Endothelial cell of umbilical vein (primary cell): ENCODE data around the gene RASA1. TPM values are rescaled to one million over a fixed set of nuclear protein-coding genes. Genes with fewer than 3 reads are reported as not detected.

Experiments used
- BruUV-seq: library from RNA; stranded (reverse); fragments of 400-500 nt; replicated peaks from 2 replicates; lab custom pipeline; 2021; lab: Mats Ljungman, UMichigan
- CTCF ChIA-PET: fragments of 300-600, 350-600 bp; sonication (Branson Sonifier 250); formaldehyde crosslinking; loops from one replicate; lab custom pipeline; 2021; ENCODE audit warnings: antibody characterized with exemption, inconsistent platforms; lab: Charles Lee
- POLR2A ChIA-PET: fragments of 300-600, 350-600 bp; sonication (Branson Sonifier 250); formaldehyde crosslinking; loops from one replicate; lab custom pipeline; 2021; ENCODE audit warnings: antibody characterized with exemption, inconsistent platforms; lab: Charles Lee
- DNase-seq: peaks from one replicate; pipeline ENCODE4 v3.0.0-alpha.2; 2011; ENCODE audit warnings: low read depth, low spot score
- FAIRE-seq: peaks from 2 replicates; lab custom pipeline; 2011; peaks lifted over from hg19 to GRCh38; lab: Jason Lieb, UNC
- H2AFZ ChIP-seq: 2 replicates; pipeline ENCODE4 v1.6.0; 2012; ENCODE audit warnings: low read depth, low read length, control low read depth, inconsistent platforms
- H3K27ac ChIP-seq: 2 replicates; pipeline ENCODE4 v1.5.1; 2011; ENCODE audit warnings: low read depth, mild to moderate bottlenecking, control low read depth, low read length, moderate library complexity; ENCODE audit not compliant: insufficient read depth
- H3K27me3 ChIP-seq, 2 experiments: 2 replicates each; pipeline versions ENCODE4 v1.6.0 to v1.6.1; 2011; ENCODE audit warnings: low read length in 2 of 2, mixed read lengths in 1 of 2; ENCODE audit not compliant: control insufficient read depth in 2 of 2, insufficient read depth in 2 of 2
- H3K36me3 ChIP-seq, 2 experiments: 2 replicates in 1 of 2; 3 replicates in 1 of 2; pipeline ENCODE4 v1.5.1; 2011; ENCODE audit warnings: low read length in 2 of 2, mild to moderate bottlenecking in 1 of 2, moderate library complexity in 1 of 2; ENCODE audit not compliant: control insufficient read depth in 2 of 2, insufficient read depth in 2 of 2; ENCODE audit errors: extremely low read depth in 1 of 2
- H3K4me1 ChIP-seq: 3 replicates; pipeline ENCODE4 v1.5.1; 2011; ENCODE audit warnings: mild to moderate bottlenecking, low read length; ENCODE audit not compliant: control insufficient read depth, insufficient read depth; ENCODE audit errors: extremely low read depth
- H3K4me2 ChIP-seq: 2 replicates; pipeline ENCODE4 v1.6.1; 2011; ENCODE audit warnings: low read length, control low read depth, mixed read lengths; ENCODE audit not compliant: insufficient read depth
- H3K4me3 ChIP-seq, 3 experiments: fragments of 200-600 bp in 1 of 3; sonication (generic), shearing (Covaris generic) in 1 of 3; replicated peaks in 1 of 3; 2 replicates each; pipeline ENCODE4 v1.5.1; 2011 to 2016; ENCODE audit warnings: control low read depth in 3 of 3, low read length in 3 of 3, mild to moderate bottlenecking in 2 of 3, inconsistent platforms in 1 of 3, low read depth in 1 of 3, moderate library complexity in 1 of 3; ENCODE audit not compliant: insufficient read depth in 1 of 3
- H3K79me2 ChIP-seq: 2 replicates; pipeline ENCODE4 v1.6.0; 2012; ENCODE audit warnings: low read length, inconsistent platforms; ENCODE audit not compliant: control insufficient read depth, insufficient read depth
- H3K9ac ChIP-seq: replicated peaks from 2 replicates; pipeline ENCODE3; 2011; ENCODE audit warnings: low read length, control low read depth; ENCODE audit not compliant: insufficient read depth; ENCODE audit errors: extremely low read depth
- H3K9me1 ChIP-seq: replicated peaks from 3 replicates; pipeline ENCODE4 v1.6.0; 2011; ENCODE audit warnings: mild to moderate bottlenecking, low read length; ENCODE audit not compliant: control insufficient read depth, insufficient read depth; ENCODE audit errors: extremely low read depth
- H3K9me3 ChIP-seq: replicated peaks from 2 replicates; pipeline ENCODE4 v1.5.1; 2012; ENCODE audit warnings: low read length, inconsistent platforms; ENCODE audit not compliant: control insufficient read depth, insufficient read depth
- H4K20me1 ChIP-seq: replicated peaks from 2 replicates; pipeline ENCODE3; 2011; ENCODE audit warnings: mild to moderate bottlenecking, low read length; ENCODE audit not compliant: control insufficient read depth, insufficient read depth; ENCODE audit errors: extremely low read depth
- EZH2 ChIP-seq: IDR thresholded peaks from 2 replicates; pipeline ENCODE4 v1.6.1; 2012; ENCODE audit warnings: borderline replicate concordance, low read depth, mild to moderate bottlenecking, moderate library complexity, low read length, inconsistent platforms; ENCODE audit not compliant: severe bottlenecking
- FOS ChIP-seq: IDR thresholded peaks from 2 replicates; pipeline ENCODE4 v1.6.1; 2011; ENCODE audit warnings: mild to moderate bottlenecking, low read length, moderate library complexity, borderline replicate concordance; ENCODE audit not compliant: insufficient read depth
- GATA2 ChIP-seq: IDR thresholded peaks from 2 replicates; pipeline ENCODE4 v1.7.0; 2011; ENCODE audit warnings: low read depth, mild to moderate bottlenecking, moderate library complexity, mixed read lengths, low read length; ENCODE audit not compliant: insufficient read length, insufficient read depth
- JUN ChIP-seq: IDR thresholded peaks from 2 replicates; pipeline ENCODE4 v1.6.1; 2011; ENCODE audit warnings: borderline replicate concordance, low read depth; ENCODE audit not compliant: insufficient read length, insufficient read depth
- MYC ChIP-seq: IDR thresholded peaks from one replicate; pipeline ENCODE4 v1.6.1; 2011; ENCODE audit warnings: mild to moderate bottlenecking, low read depth, low read length
- POLR2A ChIP-seq: IDR thresholded peaks from 2 replicates; pipeline ENCODE4 v1.6.1; 2012; ENCODE audit warnings: low read depth, mild to moderate bottlenecking, control low read depth, low read length
- POLR2AphosphoS5 ChIP-seq: IDR thresholded peaks from 2 replicates; pipeline ENCODE4 v1.6.1; 2012; ENCODE audit warnings: low read depth, mild to moderate bottlenecking, control low read depth, low read length, moderate library complexity; ENCODE audit not compliant: insufficient read depth
- dilution Hi-C: fragments of 300-500 bp; cut with MboI; formaldehyde crosslinking; loops from one replicate; pipeline ENCODE4 v1.15.0; 2019; ENCODE audit warnings: low sequenced_read_pairs; ENCODE audit not compliant: extremely low pct_ligation_motif_present
- intact Hi-C: fragments of 100-400 bp; cut with micrococcal nuclease; formaldehyde crosslinking; loops from one replicate; pipeline ENCODE4 v1.10.0; 2022
- polyA plus RNA-seq, 4 experiments: library from polyadenylated mRNA; depleted of rRNA in 3 of 4; stranded (reverse) in 3 of 4; unstranded in 1 of 4; fragments of >200 nt; gene quantifications; 2 replicates each; pipeline versions ENCODE4 v1.2.1 to v1.2.3, GENCODE V29; 2011 to 2012; ENCODE audit warnings: missing spikeins in 1 of 4
- total RNA-seq: library from RNA; stranded (reverse); gene quantifications from 2 replicates; pipeline ENCODE4 v1.2.3, GENCODE V29; 2021
- TF ChIP-seq, protein P1 (sequence below), 2 donors: IDR thresholded peaks; 1 replicate in 1 of 2; 2 replicates in 1 of 2; pipeline ENCODE4 v1.5.1; 2011; ENCODE audit warnings: low read length in 2 of 2, mild to moderate bottlenecking in 2 of 2, moderate library complexity in 2 of 2, control low read depth in 1 of 2, inconsistent platforms in 1 of 2, low read depth in 1 of 2; ENCODE audit not compliant: insufficient read depth in 1 of 2; ENCODE audit errors: extremely low read depth in 1 of 2
- TF ChIP-seq, protein P2 (sequence below): IDR thresholded peaks from 2 replicates; pipeline ENCODE4 v1.6.1; 2011; ENCODE audit not compliant: insufficient read depth, insufficient read length

Gene RASA1
- total and polyA plus RNA-seq, 2 donors (not counting 3 experiments of a cell fraction or from before 2014, with no cell fraction given): 23.1 to 42.0 TPM

DNA sequence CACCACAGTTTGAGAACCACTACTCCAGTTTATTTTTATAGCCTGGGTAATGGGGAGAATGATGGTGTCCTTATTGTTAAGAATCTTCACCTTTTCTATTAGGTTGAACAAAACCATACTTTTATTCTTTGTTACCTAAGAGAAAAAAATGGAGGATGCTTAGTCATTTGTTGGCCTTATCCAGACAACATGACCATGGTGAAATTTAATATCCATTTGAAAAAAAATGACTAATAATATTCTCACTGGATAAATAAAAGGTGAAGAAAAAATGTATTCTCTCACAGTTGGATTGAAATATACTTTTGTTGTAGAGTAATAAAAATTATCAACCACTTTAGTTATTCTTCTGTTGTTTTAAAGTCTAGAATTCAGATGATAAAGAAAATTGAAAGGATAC is 150.8 kb downstream of the RASA1 start:
- no peaks in the 10 kb centered on the region for H3K9me1 ChIP-seq
- H3K36me3 ChIP-seq: no peaks in the 10 kb centered on the region
- FAIRE-seq (no peak), DNase-seq (no peak)
- H3K27me3 ChIP-seq: no peaks in the 10 kb centered on the region
- intact Hi-C loops: no loop called here
- no TSS peak for BruUV-seq
- no peak overlapping the region for H3K9ac ChIP-seq
- no peak overlapping the region for H3K4me2 ChIP-seq
- no peaks in the 10 kb centered on the region for H3K9me3 ChIP-seq
- TF ChIP-seq MYC (no peak), JUN (no peak), GATA2 (no peak), EZH2 (no peak)
- TF ChIP-seq, protein P1, sequence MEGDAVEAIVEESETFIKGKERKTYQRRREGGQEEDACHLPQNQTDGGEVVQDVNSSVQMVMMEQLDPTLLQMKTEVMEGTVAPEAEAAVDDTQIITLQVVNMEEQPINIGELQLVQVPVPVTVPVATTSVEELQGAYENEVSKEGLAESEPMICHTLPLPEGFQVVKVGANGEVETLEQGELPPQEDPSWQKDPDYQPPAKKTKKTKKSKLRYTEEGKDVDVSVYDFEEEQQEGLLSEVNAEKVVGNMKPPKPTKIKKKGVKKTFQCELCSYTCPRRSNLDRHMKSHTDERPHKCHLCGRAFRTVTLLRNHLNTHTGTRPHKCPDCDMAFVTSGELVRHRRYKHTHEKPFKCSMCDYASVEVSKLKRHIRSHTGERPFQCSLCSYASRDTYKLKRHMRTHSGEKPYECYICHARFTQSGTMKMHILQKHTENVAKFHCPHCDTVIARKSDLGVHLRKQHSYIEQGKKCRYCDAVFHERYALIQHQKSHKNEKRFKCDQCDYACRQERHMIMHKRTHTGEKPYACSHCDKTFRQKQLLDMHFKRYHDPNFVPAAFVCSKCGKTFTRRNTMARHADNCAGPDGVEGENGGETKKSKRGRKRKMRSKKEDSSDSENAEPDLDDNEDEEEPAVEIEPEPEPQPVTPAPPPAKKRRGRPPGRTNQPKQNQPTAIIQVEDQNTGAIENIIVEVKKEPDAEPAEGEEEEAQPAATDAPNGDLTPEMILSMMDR (IDR thresholded peaks at IDR 0.05; ENCODE audit: extremely low read depth in 1 of 2, insufficient read depth in 1 of 2, low read depth in 1 of 2, low read length in 2 of 2): no peak
- ChIA-PET CTCF (no interaction called here), POLR2A (no interaction called here)
- no peak overlapping the region for H2AFZ ChIP-seq
- no peaks in the 10 kb centered on the region for H3K4me1 ChIP-seq
- H4K20me1 ChIP-seq: no peaks in the 10 kb centered on the region
- no peak overlapping the region for H3K27ac ChIP-seq
- no peak overlapping the region for H3K4me3 ChIP-seq
- dilution Hi-C loops: no loop called here
- H3K79me2 ChIP-seq: no peaks in the 10 kb centered on the region

DNA sequence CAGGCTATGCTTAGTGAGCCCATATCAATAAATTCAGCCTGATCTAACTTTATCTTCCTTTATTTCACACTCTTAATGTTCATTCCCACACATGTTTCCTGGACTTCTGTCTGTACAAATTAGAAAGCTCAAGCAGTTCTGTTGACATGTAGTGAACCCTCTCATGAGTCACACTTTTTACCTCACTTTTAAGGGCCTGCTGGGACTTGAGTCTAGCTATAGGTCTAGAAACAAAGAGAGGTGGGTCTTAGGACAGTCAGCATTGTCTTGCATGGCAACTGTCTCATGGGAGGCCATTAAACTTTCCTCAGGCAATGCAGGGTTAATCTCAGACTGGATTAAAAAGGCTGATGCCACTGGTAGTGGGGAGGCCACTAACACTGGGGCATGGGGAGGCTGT is 153.6 kb downstream of the RASA1 start:
- no peaks in the 10 kb centered on the region for H3K79me2 ChIP-seq
- DNase-seq (no peak), FAIRE-seq (no peak)
- H3K9ac ChIP-seq: no peak overlapping the region
- H4K20me1 ChIP-seq: no peaks in the 10 kb centered on the region
- no peaks in the 10 kb centered on the region for H3K9me3 ChIP-seq
- H3K27me3 ChIP-seq: no peaks in the 10 kb centered on the region
- H3K27ac ChIP-seq: no peak overlapping the region
- no peaks in the 10 kb centered on the region for H3K9me1 ChIP-seq
- H3K4me1 ChIP-seq: no peaks in the 10 kb centered on the region
- no TSS peak for BruUV-seq
- H3K4me2 ChIP-seq: no peak overlapping the region
- H3K36me3 ChIP-seq: no peaks in the 10 kb centered on the region
- ChIA-PET POLR2A (no interaction called here), CTCF (no interaction called here)
- no peak for TF ChIP-seq GATA2
- no peak for TF ChIP-seq EZH2
- no peak for TF ChIP-seq POLR2AphosphoS5
- no peak for TF ChIP-seq JUN
- TF ChIP-seq, protein P2, sequence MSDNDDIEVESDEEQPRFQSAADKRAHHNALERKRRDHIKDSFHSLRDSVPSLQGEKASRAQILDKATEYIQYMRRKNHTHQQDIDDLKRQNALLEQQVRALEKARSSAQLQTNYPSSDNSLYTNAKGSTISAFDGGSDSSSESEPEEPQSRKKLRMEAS: no peak
- no peak for TF ChIP-seq POLR2A
- TF ChIP-seq, protein P1 (IDR thresholded peaks at IDR 0.05; ENCODE audit: extremely low read depth in 1 of 2, insufficient read depth in 1 of 2, low read depth in 1 of 2, low read length in 2 of 2): no peak
- TF ChIP-seq FOS: no peak
- no peak for TF ChIP-seq MYC
- intact Hi-C loops: no loop called here
- dilution Hi-C loops: no loop called here
- no peak overlapping the region for H2AFZ ChIP-seq
- no peak overlapping the region for H3K4me3 ChIP-seq
